ENCODE measurements around the gene TTC28.

GRCh38 chr22:28381429-28382167, 298.0 kb downstream of the TTC28 start:
- TF ChIP-seq CTCF (IDR thresholded peaks at IDR 0.05), result no peak
- TF ChIP-seq EP300 (IDR thresholded peaks at IDR 0.05), result no peak
- TF ChIP-seq POLR2A (IDR thresholded peaks at IDR 0.05; ENCODE audit: low read depth), result no peak
- no peak for TF ChIP-seq POLR2AphosphoS5 (IDR thresholded peaks at IDR 0.05)

Data from esophagus muscularis mucosa (tissue), 4 donors.